Stimulated activated CD4-positive, alpha-beta T cell treated with anti-CD3 and anti-CD28 coated beads, TNF-alpha, amount 100 ng/mL, for 24 hours (primary cell): ENCODE measurements around the gene PLIN4.

Source experiments
- DNase-seq, 3 experiments: peaks; one replicate each; pipeline ENCODE4 v3.0.0-alpha.2; 2020; ENCODE audit warnings: low read depth in 3 of 3

Gene PLIN4

DNA sequence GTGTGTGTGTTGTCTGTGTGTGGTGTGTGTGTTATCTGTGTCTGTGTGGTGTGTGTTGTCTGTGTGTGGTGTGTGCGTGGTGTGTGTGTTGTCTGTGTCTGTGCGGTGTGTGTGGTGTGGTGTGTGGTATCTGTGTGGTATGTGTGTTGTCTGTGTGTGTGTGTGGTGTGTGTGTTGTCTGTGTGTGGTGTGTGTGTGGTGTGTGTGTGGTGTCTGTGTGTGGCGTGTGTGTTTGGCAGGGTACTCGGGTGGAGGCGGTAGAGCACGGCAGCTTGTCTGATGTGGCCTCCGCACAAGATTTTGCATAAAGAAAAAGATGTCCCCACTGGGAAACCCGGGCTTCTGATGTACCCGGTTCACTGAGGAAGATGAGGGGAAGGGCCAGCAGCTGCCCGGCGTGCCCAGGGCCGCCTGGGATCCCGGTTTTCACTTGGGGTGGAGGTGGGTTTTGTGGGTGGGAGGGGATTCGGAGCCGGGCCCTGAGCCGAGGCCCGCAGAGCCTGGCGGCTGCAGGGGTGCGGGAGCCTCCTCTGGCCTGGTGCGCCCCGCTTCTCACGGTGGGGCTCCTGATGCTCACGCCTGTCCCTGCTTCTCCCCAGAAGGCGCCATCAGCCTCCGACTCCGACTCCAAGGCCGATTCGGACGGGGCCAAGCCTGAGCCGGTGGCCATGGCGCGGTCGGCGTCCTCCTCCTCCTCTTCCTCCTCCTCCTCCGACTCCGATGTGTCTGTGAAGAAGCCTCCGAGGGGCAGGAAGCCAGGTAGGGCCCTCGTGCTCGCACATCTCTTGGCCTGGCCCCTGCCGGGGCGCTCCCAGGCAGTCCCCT is 25.0 kb downstream of the PLIN4 start:
- no peak for DNase-seq

DNA sequence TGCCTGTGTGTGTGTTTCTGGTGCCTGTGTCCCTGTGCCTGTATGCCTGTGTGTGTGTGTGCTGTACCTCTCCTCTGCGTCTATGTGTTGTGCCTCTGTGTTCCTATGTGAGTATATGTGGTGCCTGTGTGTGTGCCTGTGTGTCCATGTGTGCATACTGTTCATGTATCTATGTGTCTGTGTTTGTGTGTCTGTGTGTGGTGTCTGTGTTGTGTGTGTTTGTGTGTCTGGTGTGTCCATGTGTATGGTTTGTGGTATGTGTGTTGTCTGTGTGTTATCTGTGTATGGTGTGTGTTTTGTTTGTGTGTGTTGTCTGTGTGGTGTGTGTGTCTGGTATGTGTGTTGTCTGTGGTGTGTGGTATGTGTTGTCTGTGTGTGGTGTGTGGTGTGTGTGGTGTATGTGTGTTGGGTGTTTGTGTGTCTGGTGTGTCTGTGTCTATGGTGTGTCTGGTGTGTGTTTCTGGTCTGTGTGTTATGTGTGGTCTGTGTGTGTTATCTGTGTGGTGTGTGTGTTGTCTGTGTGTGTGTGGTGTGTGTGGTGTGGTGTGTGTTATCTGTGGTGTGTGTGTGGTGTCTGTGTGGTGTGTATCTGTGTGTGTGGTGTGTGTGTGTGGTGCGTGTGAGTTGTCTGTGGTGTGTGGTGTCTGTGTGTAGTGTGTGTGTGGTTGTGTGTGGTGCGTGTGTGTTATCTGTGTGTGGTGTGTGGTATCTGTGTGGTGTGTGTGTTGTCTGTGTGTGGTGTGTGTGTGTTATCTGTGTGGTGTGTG is 25.8 kb downstream of the PLIN4 start:
- DNase-seq = no peak

DNA sequence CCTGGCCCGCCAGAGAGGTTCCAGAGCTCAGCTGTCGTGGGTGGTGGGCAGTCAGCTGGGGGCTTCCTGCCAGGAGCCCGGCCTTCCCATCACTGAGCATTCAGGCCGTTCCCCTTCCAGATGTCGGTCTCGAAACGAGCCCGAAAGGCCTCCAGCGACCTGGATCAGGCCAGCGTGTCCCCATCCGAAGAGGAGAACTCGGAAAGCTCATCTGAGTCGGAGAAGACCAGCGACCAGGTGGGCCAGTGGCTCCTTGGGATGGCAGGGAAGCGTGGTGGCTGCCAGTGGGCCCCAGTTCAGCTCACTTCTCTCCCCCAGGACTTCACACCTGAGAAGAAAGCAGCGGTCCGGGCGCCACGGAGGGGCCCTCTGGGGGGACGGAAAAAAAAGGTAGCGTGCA is 26.8 kb downstream of the PLIN4 start:
- DNase-seq = no peak

DNA sequence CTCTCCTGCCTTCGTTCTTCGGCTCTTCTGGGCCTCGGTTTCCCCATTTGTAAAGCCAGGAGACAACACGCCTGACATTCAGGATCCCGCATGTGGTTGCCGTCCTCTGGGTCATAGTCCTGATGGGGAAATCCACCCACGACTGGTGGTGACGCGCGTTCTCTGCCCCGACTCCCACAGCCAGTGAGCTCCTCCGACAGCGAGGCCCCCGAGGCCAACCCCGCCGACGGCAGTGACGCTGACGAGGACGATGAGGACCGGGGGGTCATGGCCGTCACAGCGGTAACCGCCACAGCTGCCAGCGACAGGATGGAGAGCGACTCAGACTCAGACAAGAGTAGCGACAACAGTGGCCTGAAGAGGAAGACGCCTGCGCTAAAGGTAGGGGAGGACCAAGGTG is 29.8 kb downstream of the PLIN4 start:
- DNase-seq = no peak

DNA sequence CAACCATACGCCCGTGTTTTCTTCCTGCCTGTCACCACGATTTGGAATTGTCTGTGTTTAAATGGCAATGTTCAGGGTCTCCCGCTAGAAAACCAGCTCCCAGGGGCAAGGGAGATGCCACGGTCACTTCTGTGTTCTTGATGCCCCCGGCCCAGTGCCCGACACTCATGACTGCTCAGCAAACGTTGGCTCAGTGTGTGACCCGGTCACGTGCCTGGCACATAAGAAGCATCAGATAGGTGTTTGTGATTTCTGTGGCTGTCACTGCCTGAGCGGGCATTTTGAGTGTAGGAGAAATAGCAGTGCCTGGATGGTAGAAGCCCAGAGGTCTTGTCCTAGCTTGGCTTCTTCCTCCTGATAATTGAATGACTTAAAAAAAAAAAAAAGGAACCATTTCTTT is 30.7 kb downstream of the PLIN4 start:
- DNase-seq = no peak

DNA sequence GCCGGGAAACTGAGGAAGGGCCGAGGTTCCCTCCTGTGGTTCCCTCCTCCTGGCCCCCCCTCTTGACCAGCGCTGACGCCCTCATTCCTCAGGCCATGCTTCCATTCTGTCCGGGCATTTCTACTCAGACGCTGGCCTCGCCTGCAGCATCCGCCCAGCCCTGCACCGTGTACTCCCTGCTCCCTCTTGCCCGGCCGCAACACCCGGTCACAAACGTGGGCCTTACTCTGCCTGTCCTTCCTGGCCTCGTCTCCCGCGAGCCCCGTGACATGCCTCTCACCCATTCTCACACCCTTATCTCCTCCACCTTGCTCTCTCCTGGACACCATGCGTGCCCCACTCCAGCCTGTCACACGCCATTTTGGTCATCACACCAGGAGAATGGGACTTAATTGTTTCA is 34.9 kb downstream of the PLIN4 start:
- DNase-seq = no peak

DNA sequence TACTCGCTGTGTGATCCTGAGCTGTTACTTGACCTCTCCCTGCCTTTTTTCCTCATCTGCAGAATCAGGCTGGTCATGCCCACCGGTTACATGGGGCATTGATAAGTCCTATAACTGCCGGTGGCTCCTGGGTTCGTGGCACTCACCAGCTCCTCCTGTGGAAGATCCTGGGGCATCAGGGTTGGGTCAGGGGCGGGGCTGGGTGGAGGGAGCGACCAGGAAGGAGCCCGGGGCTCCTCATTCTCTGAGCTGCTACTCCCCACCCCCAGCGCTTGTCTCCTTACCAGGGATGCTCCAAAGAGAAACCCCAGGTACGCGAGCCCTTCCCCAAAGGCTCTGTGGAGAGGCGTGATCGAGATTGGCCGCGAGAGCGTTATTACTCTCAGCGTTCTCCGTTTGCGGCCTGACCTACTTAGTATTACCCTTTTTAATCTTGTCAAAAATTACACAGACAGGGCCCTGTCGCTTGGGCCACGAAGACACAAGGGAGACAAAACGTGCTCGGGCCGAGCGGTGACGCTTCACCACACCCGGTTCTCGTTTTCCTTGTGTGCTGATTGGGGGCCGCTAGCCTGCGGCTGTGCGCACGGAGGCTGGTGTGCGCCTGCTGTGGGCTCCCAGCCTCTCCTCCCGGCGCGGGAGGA is 35.4 kb downstream of the PLIN4 start:
- DNase-seq = no peak

DNA sequence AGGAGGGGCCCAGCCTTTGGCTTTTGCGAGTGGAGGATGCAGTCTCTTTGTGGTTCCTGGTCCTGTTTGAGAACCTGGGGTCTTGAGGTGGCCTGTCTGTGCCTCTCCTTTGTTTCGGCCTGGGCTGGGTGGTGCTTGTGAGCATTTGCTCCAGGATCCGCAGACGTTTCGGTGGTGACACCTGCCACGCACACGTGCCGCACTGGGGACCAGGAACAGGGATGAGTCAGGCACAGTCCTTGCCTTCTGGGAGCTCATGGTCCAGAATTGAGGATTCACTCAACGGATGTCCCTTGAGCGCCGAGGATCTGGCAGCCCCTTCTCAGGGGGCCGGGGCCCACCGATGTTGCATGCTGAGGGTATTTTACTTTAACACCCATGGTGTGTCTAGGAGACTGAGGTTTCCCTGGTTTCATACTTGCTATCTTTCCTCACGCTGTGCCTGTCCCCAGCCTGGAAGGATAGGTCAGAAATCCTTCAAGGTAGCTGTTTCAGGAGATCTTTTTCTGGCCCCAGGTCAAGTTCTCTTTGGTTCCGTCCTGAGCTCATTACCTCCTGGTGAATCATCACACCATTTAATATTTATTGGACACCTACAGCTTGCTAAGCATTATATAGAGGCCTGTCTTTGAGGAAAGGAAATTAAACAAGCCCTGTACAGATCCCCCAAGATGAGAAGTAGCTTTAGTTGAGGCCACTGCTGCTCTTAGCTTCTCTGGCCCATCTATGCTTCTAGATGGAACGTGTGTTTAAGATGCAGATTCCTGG is 41.1 kb downstream of the PLIN4 start:
- no peak for DNase-seq

DNA sequence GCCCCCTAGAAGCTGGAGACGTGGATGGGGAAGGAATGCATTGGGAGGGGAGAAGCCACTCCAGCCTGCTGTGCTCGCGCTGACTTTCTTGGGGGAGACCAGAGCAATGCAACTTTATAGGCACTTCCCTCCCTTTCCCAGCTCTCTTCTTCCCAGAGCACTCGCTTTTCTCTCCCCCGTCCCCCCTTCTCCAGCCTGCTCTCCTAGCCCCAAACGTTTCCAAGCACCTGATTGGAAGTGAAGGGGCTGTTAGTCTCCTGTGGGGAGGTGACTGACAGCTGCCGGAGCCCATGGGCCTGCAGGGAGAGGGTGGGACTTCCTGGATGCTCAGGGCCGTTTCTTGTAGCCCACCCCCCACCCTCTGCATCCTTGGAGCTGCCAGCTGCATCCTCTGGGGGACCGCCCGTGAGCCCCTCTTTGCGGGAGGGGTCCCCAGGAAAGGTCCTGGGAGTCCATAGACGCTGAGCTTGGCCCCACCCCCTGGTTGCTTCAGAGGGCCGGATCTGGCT is 43.7 kb downstream of the PLIN4 start:
- peak in 1 of 3 experiments; percentile 13 for DNase-seq

DNA sequence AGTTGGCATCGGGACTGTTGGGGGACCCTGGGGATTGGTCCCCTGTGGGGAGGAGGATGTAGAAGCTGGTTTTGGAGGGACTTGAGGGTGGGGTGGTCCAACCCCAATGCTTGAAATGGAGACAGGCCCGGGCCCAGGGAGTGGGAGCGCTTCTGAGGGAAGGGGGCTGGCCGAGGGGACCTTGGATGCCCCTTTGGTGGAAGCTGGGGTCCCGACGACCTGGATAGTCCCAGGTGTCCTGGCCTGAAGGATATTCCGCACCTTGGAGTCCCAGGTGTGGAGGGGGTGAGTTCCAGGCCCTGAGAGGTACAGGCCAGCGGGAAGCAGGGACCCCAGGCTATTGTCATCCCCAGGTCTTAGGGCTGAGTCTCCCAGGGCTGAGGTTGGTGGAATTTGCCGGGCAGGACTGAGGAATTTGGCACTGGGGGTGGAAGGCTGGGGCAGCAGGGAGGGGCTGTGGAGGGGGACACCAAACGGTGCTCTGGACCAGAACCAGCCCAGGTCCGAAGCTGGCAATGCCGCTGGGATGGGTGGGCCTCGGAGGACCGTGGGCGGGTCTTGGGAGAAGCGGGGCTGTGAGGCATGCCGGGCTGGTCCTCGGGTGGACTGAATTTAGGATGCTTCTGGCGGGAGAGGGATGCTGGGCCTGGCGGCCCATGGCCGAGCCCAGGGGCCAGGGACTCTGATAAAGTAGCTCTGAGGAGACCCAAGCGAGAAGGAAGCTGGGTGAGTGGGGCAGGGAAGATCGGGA is 44.3 kb downstream of the PLIN4 start:
- no peak for DNase-seq

DNA sequence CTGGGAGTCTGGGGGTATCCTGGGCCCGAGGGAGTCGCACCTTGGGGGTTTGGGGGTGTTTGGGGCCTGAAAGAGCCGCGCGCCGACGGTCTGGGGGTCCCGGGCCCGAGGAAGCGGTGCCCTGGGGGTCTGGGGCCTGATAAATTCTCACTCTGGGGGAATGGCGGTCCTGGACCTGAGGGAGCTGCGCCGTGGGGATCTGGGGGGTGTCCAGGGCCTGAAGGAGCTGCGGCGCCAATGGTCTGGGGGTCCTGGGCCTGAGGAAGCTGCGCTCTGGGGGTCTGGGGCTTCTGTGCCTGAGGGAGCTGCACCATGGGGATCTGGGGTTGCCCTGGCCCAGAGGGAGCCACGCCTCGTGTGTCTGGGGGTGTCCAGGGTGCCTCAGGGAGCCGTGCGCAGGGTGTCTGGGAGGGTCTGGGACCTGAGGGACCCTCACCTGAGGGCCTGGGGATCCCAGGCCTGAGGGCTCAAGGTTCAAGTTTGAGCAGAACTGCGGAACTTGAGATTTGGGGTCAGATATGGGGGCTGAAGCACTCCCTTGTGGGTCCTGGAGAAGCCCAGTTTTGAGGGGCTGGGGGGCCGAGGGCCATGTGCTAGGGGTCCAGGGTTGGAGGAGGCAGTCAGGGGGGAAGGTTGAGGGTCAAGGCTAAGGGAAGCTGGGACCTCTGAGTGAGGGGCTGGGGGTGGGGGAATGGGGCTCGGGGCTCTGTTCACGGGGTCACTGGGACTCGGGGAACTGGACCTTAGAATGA is 45.1 kb downstream of the PLIN4 start:
- no peak for DNase-seq

DNA sequence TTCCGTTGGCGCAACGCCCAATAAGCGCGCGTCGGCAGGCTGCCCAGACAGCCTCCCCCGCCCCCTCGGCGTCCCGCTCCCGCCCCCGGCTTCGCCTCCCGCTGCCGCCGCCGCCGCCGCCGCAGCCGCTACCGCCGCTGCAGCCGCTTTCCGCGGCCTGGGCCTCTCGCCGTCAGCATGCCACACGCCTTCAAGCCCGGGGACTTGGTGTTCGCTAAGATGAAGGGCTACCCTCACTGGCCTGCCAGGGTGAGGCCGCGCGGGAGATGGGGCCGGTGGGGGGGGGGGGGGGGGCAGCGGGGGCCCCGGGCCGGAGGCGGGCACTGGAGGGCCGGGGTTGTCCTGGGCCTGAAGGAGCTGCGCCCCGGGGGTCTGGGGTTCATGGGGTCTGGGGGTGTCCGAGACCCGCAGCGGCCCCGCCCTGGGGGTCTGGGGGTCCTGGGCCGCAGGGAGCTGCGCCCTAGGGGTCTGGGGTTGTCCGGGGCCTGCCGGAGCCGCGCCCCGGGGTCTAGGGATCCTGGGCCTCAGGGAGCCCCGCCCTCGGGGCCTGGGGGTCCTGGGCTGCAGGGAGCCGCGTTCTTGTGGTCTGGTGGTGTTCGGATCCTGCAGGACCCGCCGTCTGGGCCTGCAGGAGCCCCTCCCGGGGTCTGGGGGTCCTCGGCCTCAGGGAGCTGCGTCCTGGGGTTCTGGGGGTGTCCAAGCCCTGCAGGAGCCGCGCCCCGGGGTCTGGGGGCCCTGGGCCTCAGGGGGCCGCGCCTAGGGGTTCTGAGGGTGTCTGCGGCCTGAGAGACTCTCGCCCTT is 45.9 kb downstream of the PLIN4 start, which contains the start of gene HDGFL2:
TSS of gene HDGFL2 (plus strand) at position 124 of the 801 bp plus-strand sequence. CDS start at position 178, 54 bp downstream.
- no peak for DNase-seq

DNA sequence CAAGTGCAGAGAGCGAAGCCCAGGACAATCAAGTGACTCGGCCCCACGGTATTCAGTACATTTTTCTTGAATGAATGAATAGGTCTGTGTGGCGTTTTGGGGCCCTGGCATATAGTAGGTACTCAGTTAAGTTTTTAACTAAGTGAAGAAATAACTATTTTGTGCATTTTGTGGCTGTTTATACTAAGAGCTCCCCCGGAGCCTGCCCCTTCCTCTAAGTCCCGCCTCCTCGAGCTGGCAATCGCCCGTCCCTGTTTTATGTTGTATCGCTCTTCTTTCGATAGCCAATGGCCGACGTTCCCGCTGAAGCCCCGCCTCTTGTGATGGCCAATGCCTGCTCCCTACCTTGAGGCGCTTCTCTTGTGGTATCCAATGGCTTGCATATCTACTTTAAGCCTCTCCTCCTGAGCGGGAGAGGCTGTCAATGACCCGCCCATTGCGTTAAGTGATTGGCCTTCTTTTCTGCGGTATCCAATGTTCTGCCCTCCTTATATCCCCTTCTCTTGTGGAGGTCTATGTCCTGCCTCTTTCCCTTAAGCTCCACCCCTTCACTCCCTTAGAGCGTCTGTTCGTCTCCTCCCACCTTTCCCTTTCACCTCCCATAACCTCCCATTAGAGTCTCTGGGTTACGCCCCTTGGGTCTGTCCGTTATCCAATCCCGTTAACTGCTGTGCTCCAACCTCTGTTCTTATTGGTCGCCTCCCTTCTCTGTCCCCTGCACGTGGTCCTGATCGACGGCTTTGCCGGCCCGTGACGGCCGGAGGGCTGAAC is 46.7 kb downstream of the PLIN4 start:
- DNase-seq = peak; percentile 92 to 97 (median 96)

DNA sequence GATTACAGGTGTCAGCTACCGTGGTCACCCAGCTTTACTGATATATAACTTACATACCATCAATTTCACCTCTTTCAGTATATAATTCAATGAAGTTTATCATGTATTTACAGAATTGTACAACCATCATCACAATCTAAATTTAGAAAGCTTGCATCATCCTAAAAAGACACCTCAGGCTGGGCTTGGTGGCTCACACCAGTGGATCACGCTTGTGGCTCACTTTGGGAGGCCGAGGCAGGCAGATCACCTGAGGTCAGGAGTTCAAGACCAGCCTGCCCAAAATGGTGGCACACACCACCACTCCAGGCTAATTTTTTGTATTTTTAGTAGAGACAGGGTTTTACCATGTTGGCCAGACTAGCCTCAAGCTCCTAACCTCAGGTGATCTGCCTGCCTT is 50.5 kb downstream of the PLIN4 start:
- DNase-seq = no peak

DNA sequence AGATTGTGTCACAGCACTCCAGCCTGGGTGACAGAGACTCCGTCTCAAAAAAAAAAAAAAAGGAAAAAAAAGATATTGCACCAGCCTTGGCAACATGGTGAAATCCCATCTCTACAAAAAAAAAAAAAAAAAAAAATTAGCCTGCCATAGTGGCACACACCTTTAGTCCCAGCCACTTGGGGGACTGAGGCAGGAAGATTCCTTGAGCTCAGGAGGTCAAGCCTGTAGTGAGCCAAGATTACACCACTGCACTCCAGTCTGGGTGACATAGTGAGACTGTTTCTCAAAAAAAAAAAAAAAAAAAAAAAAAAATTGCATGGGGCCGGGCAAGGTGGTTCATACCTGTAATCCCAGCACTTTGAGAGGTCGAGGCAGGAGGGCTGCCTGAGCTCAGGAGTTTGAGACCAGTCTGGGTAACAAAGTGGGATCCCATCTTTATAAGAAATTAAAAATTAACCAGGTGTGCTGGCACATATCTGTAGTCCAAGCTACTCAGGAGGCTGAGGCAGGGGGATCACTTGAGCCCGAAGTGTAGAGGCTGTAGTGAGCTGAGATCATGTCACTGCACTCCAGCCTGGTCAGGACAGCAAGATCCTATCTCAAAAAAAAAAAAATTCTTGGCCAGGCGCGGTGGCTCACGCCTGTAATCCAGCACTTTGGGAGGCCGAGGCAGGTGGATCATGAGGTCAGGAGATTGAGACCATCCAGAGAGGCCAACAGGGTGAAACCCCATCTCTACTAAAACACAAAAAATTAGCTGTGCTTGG is 53.3 kb downstream of the PLIN4 start:
- no peak for DNase-seq

DNA sequence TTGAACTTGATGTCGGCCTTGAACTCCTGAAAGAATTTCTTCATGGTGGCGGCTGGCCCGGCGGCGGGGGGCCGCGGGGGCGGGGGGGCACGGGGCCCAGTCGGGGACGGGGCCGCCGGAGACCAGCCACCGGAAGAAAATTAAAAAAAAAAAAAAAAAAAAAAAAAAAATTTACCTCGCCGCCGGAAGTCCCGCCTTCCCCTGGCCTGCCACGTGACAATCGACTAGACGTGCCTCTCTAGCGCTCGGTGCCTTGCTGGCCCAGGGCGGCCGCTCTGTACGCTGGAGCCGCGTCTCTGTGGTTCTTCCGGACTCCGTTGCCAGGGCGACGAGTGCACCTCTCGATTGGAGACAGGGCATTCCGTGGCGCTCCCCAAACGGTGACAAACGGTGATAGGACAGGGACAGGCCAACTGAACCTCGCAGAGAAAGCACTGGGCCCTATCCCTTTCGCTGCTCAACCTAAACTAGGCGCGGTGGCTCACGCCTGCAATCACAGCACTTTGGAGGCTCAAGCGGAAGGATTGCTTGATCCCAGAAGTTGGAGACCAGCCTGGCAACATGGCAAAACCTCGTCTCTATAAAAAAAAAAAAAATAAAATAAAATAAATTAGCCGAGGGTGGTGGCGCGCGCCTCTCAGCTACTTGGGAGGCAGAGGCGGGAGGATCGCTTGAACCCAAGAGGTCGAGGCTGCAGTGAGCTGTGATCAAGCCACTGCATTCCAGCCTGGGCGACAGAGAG is 60.5 kb downstream of the PLIN4 start, which contains the start of gene UBXN6:
TSS of gene UBXN6 (minus strand) at position 141 of the 742 bp plus-strand sequence. CDS start at position 44, 97 bp downstream.
- DNase-seq = peak; percentile 95 to 97 (median 96)
